SKM-1 (cell line): Measurements from ENCODE around the gene TENT5A.
"Not testable (repeated sequence)": the region's sequence is repeated elsewhere in the genome, so short reads cannot be mapped to it uniquely, and the experiment has no call there.

Experiments used
- DNase-seq: peaks from one replicate; lab custom pipeline; 2025; ENCODE audit not compliant: unreplicated experiment; lab: John Stamatoyannopoulos, UW

Gene TENT5A

DNA sequence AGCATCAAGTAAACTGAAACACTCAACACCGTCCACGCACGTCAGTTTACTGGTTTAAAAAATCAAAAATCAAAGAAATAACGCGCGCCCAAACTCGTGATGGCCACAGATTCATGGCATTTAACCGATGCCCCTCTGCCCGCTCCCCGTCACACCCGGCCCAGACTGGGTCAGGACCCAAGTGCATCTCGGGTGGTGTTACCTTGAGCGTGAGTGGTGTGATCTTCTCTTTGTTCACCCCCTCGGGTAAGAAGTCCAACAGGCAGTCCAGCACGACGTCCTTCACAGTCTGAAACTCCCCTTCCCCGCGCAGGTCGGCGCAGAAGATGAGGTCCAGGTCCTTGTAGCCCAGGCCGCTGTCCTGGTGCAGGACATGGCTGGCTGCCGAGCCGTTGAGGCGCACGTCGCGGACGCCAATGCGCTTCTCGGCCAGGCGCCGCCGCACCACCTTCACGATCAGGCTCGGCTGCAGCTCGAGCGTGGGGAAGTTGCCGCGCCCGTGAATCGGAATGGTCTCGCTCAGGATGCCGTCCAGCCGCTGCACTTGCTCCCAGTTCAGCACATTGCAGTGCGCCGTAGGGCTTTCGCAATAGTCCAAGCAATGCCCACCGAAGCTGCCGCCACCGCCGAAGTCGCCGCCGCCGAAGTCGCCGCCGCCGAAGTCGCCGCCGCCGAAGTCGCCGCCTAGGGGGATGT, 945 bp downstream of the TENT5A start:
- DNase-seq = no peak

DNA sequence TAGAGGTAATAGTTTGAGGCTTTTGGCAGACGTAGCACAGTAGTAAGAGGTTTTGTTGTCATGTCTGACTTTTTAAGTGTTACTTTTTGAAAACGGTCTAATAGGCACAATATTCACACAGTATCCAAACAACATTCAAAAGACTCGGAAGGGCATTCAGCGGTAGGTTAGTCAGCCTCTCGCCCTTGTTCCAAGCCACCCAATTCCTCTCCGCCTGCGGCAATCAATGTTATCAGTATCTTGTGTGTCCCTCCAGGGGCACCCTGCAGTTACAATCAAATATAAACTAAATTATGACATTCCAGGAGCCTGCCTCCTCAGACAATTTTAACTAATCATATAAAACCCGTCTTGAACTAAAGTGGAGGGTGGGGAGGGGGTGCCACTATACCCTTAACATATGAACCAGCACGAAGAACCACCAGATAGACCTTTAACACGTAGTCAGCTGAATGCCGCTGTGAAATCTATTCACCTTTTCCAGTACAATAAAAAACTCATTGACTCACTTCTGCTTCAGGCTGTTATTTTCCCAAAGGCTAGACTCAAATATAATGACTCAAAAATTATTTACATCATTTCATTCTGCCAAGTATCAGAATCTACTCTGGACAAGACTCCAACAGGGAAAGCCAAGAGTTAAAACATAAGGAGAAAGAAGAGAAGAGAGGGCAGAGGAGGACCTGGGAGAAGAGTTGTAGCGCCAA, 1.6 kb downstream of the TENT5A start:
- DNase-seq = no peak

GRCh38 chr6:81750200-81750599, 2.3 kb downstream of the TENT5A start:
- no peak for DNase-seq

DNA sequence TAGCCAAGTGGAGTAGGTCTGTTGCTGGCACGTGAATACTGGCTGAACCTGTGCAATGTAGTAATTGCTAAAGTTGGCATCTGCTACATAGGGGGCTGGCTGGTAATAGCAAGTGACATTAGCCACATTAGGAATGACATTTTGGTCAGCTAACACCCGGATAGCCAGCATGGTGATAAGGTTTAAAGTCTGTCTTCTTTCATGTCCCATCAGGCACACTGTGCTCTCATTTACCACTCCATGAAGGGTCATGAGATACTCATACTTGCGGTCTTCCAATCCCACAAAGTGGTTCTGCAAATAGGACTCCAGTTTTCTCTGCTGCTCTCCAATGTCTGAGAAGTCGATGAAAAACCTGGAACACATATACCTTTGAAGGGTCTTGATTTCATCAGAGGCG, 2.8 kb downstream of the TENT5A start:
- DNase-seq = no peak

DNA sequence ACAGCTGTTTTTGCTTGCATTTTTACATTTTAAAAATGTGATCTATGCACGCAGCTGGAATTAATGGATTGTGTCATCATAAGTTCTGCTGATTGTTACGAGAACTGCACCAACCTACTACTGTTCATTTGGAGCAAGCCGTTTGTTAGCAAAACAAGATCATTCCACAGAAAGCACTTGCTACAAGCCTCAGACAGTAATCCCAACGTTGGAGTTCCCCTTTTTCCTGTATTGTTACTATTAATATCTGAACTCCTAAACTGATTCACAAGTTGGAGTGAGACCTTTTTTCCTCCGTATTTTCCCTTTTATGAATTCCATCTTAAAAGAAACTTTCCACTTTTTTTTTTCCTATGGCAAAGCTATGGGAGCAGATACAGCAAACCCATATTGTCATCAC, 3.5 kb downstream of the TENT5A start:
- DNase-seq = no peak

DNA sequence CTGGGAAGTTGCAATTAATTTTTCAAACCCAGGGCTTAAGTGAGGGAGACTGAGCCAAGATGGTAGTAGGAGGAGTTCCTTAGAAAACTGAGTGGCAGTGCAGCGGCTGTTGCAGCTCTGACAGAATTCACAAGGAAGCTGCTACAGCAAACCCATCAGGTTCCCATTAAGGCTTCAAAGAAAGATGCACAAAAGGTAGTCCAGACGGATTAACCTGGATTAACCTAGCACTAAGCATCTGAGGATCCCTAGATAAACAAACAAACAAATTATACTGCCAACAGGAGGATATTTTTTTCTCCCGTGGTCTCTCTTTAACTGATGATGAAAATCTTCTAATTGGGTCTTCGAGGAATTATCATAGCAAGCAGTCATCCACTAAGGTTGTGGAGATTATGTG, 5.2 kb downstream of the TENT5A start:
- DNase-seq = no peak

- peak; percentile 43 for DNase-seq
Observed at GRCh38 chr6:81744131-81744530, 8.3 kb downstream of the TENT5A start.

DNA sequence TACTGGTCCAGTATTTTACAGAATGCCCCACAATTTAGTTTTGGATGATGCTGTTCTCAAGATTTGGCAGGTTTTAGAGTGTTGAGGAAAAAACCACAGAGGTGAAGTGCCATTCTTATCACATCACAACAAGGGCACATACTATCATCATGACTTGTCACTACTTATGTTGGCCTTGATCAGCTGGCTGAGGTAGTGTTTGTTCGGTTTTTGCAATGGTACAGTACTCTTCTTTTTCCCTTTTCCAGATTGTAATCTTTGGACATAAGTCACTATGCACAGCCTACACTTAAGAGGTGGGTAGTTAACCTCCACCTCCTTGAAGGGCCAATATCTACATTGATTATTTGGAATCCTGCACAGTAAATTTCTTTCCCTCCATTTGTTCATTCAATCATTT, 8.8 kb downstream of the TENT5A start:
- no peak for DNase-seq

DNA sequence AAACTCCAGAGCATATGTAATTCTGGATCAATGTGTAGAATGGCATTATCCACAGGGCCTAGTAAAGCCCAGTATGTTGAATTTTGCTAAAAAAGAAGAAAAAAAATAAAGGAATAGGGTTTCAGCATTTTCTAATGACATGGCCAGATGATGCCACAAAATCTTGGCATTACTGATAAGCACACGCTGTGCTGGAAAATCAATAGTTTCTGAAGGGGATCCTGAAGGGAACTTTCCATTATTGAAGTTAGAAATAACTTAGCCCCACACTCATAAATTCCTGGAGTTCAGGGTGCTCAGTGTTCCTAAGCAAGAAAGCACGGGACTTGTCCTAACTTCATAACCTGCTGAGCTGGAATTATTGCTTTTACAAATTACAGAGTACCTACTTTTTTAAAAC, 10.8 kb downstream of the TENT5A start:
- DNase-seq = no peak

GRCh38 chr6:81740591-81740990, 11.9 kb downstream of the TENT5A start:
- not testable (repeated sequence) for DNase-seq

- no peak for DNase-seq
Observed at GRCh38 chr6:81739230-81740195, 13.0 kb downstream of the TENT5A start.

- DNase-seq = no peak
Observed at GRCh38 chr6:81736428-81736827, 16.1 kb downstream of the TENT5A start.

- DNase-seq = no peak
Observed at GRCh38 chr6:81735756-81736380, 16.6 kb downstream of the TENT5A start.

DNA sequence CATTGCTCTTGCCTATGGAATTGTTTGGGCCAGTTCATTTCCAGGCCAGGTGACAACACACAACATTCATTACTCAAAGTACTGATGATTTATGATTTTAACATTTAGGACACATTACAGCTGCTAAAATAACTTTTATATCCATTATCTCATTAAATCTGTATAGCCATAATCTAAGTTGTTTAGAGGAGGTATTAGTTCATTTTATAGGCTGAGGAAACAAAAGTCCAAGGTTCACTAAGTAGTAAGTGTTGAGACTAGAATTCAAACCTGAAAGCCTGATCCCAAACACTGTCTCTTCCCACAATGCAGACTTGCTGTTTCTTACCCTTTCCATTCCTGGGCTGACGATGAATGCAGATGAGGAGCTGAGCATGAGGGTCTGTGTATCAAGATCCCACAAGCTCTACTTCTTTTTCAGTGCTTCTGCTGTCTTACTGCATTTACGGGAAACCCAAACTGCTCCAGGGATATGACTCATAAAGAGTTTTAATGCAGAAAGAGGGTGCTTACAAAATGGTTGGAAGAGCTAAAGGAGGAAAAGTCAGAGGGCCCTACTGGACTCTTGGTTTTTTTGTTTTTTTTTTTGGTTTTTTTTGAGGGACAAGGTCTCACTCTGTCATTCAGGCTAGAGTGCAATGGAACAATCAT, 17.9 kb downstream of the TENT5A start:
- DNase-seq = no peak

- no peak for DNase-seq
Observed at GRCh38 chr6:81734081-81734480, 18.4 kb downstream of the TENT5A start.

GRCh38 chr6:81731814-81732213, 20.7 kb downstream of the TENT5A start:
- no peak for DNase-seq

DNA sequence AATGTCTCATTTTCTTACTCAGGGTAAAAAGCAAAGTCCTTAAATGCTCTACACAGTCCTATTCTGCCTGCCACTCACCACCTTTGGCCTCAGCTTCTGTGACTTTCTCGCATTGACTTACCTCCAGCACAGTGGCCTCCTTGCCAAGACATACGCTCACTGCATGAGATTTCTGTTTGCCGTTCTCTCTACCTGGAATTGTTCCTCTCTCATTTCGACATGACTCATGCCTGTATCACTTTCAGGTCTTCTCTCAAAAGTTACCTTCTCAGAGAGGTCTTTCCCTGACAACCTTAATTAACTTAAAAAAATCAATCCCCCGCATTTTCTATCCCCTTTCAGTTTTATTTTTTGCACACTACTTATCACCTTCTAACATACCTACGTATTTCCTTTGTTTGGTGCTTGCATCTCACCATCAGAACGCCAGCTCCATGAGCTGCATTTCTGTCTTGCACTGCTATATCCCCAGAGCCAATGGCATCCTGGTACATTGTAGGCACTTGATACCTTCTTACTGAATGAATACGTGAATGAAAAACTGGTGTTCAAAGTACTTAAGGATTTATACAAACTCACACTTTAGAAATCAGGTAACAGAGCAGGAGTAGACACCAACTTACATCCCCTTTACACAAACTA, 24.5 kb downstream of the TENT5A start:
- no peak for DNase-seq

- DNase-seq = no peak
Observed at GRCh38 chr6:81725127-81725526, 27.4 kb downstream of the TENT5A start.

DNA sequence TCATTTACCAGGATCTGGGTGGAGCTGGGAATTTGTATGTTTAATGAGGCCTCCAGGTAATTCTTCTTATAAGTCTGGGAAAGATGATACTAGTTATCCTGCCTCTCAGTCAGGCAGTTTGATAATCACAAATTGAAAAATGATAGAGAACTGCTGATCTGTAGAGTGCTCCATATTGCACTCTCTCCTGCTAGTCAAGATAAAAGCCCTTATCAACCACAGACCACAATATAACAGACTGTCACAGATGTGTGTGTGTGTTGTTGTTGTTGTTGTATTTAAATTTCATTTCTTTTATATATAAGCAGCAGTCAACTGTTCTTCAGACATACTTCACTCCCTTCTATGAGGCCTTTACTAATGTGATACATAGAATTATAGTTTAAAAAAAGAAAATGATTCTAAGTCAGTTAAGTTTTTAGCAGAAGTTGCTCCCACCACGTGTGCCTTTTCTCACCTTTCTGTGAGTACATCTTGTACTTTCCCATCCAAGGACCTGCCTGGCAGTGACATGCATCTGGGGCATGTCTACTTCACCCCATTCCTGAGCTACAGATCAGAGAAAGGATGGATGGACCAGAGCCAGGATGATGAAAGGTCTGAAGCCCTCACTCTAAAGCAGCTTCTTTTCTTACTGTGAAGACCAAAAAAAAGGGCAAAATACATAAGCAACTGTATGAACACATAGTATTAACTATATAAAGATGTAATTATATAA, 29.8 kb downstream of the TENT5A start:
- no peak for DNase-seq

DNA sequence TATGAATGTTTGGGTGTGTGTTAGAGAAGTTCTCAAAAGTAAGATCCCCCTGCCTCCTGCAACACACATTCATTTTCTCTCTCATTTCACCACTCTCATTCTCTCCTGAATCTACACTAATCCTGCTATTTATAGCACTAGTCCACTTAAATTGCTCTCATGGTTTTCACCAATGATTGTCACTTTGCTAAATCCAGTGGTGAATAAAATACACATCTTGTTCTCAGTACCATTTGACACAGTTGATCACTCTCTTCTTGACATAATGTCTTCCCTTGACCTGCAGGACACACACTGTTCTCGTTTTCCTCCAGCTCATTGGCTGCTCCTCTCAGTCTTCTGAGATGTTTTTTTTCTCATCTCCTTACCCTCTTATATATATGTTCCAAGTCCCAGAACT, 32.1 kb downstream of the TENT5A start:
- no peak for DNase-seq
